Measurements from ENCODE around the gene SMIM21.
A peak's percentile ranks its signal among the peaks of the same experiment; 100 is the strongest.

The SMIM21 gene

GRCh38 chr18:75455249-75456198 lies 28.0 kb upstream of the SMIM21 start:
- no peak for ATAC-seq (replicated peaks; ENCODE audit: extremely low read depth, poor library complexity, severe bottlenecking)
- peaks cover 86% of the 10 kb centered on the region for H3K27me3 Mint-ChIP-seq

GRCh38 chr18:75454022-75454795 lies 26.7 kb upstream of the SMIM21 start:
- H3K36me3 Mint-ChIP-seq (ENCODE audit: insufficient read depth) = no peaks in the 10 kb centered on the region
- H3K9me3 Mint-ChIP-seq = peaks cover 5% of the 10 kb centered on the region
- no peak overlapping the region for H3K27ac Mint-ChIP-seq (ENCODE audit: low read depth)
- H3K4me3 Mint-ChIP-seq = no peak overlapping the region
- ATAC-seq (replicated peaks; ENCODE audit: extremely low read depth, poor library complexity, severe bottlenecking) (no peak), DNase-seq (ENCODE audit: low spot score in 2 of 2) (no peak)
- no peaks in the 10 kb centered on the region for H3K4me1 Mint-ChIP-seq
- peaks cover 86% of the 10 kb centered on the region for H3K27me3 Mint-ChIP-seq

More at GRCh38 chr18:75455249-75456198, 28.0 kb upstream of the SMIM21 start:
- Mint-ChIP-seq H3K4me3 (peak overlapping the region; percentile 38), H3K9me3 (peaks cover 6% of the 10 kb centered on the region), H3K4me1 (no peaks in the 10 kb centered on the region), H3K27ac (ENCODE audit: low read depth) (no peak overlapping the region), H3K36me3 (ENCODE audit: insufficient read depth) (no peaks in the 10 kb centered on the region)
- no peak for DNase-seq (ENCODE audit: low spot score in 2 of 2)

- H3K9me3 Mint-ChIP-seq = no peaks in the 10 kb centered on the region
- DNase-seq (ENCODE audit: low spot score in 2 of 2) (no peak), ATAC-seq (replicated peaks; ENCODE audit: extremely low read depth, poor library complexity, severe bottlenecking) (no peak)
- no peaks in the 10 kb centered on the region for H3K4me1 Mint-ChIP-seq
- no peak overlapping the region for H3K4me3 Mint-ChIP-seq
- H3K36me3 Mint-ChIP-seq (ENCODE audit: insufficient read depth) = no peaks in the 10 kb centered on the region
- H3K27ac Mint-ChIP-seq (ENCODE audit: low read depth) = no peak overlapping the region
- peaks cover 63% of the 10 kb centered on the region for H3K27me3 Mint-ChIP-seq
Observed at GRCh38 chr18:75450906-75451305, 23.4 kb upstream of the SMIM21 start.

- Mint-ChIP-seq H3K4me3 (no peak overlapping the region), H3K27ac (ENCODE audit: low read depth) (no peak overlapping the region), H3K9me3 (no peaks in the 10 kb centered on the region), H3K36me3 (ENCODE audit: insufficient read depth) (no peaks in the 10 kb centered on the region), H3K27me3 (peaks cover 44% of the 10 kb centered on the region), H3K4me1 (peaks cover 6% of the 10 kb centered on the region)
- ATAC-seq (replicated peaks; ENCODE audit: extremely low read depth, poor library complexity, severe bottlenecking) (no peak), DNase-seq (ENCODE audit: low spot score in 2 of 2) (no peak)
Observed at GRCh38 chr18:75441896-75442295, 14.4 kb upstream of the SMIM21 start.

- no peak for ATAC-seq (replicated peaks; ENCODE audit: extremely low read depth, poor library complexity, severe bottlenecking)
Observed at GRCh38 chr18:75439348-75439747, 11.8 kb upstream of the SMIM21 start.

DNA sequence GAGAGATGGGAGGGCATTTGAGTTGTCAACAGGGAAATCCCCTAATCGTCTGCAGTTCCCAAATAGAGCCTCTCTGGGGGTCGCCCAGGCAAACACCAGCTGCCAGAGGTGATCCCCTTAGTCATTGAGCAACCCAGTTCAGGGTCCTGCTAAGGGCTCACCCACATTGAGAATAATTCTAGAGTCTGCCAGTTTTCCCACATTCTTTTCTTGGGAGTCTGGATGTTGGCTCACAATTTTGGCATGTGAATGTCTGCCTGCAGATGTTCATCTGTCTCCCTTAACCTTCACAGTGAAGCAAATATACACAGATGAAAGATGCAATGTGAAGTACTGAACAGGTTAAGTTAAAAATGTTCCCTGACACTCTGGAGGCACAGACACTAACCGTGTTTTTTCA lies 11.4 kb upstream of the SMIM21 start:
- peaks cover 2% of the 10 kb centered on the region for H3K4me1 Mint-ChIP-seq
- peaks cover 46% of the 10 kb centered on the region for H3K27me3 Mint-ChIP-seq
- ATAC-seq (replicated peaks; ENCODE audit: extremely low read depth, poor library complexity, severe bottlenecking) (no peak), DNase-seq (ENCODE audit: low spot score in 2 of 2) (no peak)
- H3K4me3 Mint-ChIP-seq = no peak overlapping the region
- no peaks in the 10 kb centered on the region for H3K36me3 Mint-ChIP-seq (ENCODE audit: insufficient read depth)
- H3K27ac Mint-ChIP-seq (ENCODE audit: low read depth) = no peak overlapping the region
- no peaks in the 10 kb centered on the region for H3K9me3 Mint-ChIP-seq

More at GRCh38 chr18:75439348-75439747, 11.8 kb upstream of the SMIM21 start:
- Mint-ChIP-seq H3K36me3 (ENCODE audit: insufficient read depth) (no peaks in the 10 kb centered on the region), H3K27me3 (peaks cover 50% of the 10 kb centered on the region), H3K27ac (ENCODE audit: low read depth) (no peak overlapping the region), H3K4me1 (peaks cover 6% of the 10 kb centered on the region), H3K4me3 (no peak overlapping the region), H3K9me3 (no peaks in the 10 kb centered on the region)
- DNase-seq (ENCODE audit: low spot score in 2 of 2) = no peak

DNA sequence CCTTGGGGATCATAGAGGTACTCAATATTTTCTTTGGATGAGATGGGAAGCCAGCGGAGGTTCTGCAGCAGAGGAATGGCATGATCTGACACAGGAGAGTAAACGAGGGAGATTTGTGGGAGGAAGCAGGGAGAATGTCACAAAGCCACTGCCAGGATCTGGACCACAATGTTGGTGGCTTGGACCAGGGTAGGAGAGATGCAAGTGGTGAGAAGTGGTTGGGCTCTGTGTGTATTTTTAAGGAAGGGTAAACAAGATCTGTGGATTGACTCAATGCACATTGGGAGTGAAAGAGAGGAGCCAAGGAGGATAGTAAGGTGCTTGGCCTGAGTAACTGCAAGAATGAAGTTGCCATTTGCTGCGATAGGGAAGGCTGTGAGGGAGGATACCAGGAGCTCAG lies 10.5 kb upstream of the SMIM21 start:
- no peak overlapping the region for H3K4me3 Mint-ChIP-seq
- H3K9me3 Mint-ChIP-seq = no peaks in the 10 kb centered on the region
- no peak for DNase-seq (ENCODE audit: low spot score in 2 of 2)
- H3K4me1 Mint-ChIP-seq = no peaks in the 10 kb centered on the region
- ATAC-seq (replicated peaks; ENCODE audit: extremely low read depth, poor library complexity, severe bottlenecking) = no peak
- H3K27me3 Mint-ChIP-seq = peaks cover 37% of the 10 kb centered on the region
- no peak overlapping the region for H3K27ac Mint-ChIP-seq (ENCODE audit: low read depth)
- no peaks in the 10 kb centered on the region for H3K36me3 Mint-ChIP-seq (ENCODE audit: insufficient read depth)

GRCh38 chr18:75433098-75433497 lies 5.6 kb upstream of the SMIM21 start:
- DNase-seq (ENCODE audit: low spot score in 2 of 2) (no peak), ATAC-seq (replicated peaks; ENCODE audit: extremely low read depth, poor library complexity, severe bottlenecking) (no peak)
- H3K27ac Mint-ChIP-seq (ENCODE audit: low read depth) = no peak overlapping the region
- no peak overlapping the region for H3K4me3 Mint-ChIP-seq
- no peaks in the 10 kb centered on the region for H3K36me3 Mint-ChIP-seq (ENCODE audit: insufficient read depth)
- H3K27me3 Mint-ChIP-seq = peaks cover 33% of the 10 kb centered on the region
- no peaks in the 10 kb centered on the region for H3K4me1 Mint-ChIP-seq
- H3K9me3 Mint-ChIP-seq = no peaks in the 10 kb centered on the region

DNA sequence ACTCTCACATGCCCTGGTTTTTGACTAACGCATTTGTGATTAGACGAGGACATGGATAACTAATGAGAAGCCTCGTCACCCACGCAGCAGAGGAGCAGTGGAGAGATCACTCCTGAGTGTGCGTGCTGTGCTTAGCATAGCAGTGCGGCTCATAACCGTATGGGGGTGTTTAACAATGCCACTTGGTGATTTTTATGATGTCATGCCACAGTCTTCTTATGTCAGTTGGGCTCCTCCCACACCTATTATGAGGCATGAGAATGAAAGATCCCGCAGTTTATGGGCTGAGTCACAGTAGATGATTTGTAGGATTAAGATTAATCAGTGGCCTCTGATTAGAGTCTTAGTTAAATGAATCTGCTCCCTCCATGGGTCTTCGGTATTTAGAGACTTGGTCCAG lies 2.5 kb upstream of the SMIM21 start:
- no peaks in the 10 kb centered on the region for H3K4me1 Mint-ChIP-seq
- no peak overlapping the region for H3K4me3 Mint-ChIP-seq
- ATAC-seq (replicated peaks; ENCODE audit: extremely low read depth, poor library complexity, severe bottlenecking) (no peak), DNase-seq (ENCODE audit: low spot score in 2 of 2) (no peak)
- H3K27me3 Mint-ChIP-seq = peaks cover 40% of the 10 kb centered on the region
- no peak overlapping the region for H3K27ac Mint-ChIP-seq (ENCODE audit: low read depth)
- H3K36me3 Mint-ChIP-seq (ENCODE audit: insufficient read depth) = no peaks in the 10 kb centered on the region
- no peaks in the 10 kb centered on the region for H3K9me3 Mint-ChIP-seq

GRCh38 chr18:75428490-75428889 lies 987 bp upstream of the SMIM21 start:
- Mint-ChIP-seq H3K9me3 (no peaks in the 10 kb centered on the region), H3K27me3 (peaks cover 36% of the 10 kb centered on the region), H3K4me3 (no peak overlapping the region), H3K36me3 (ENCODE audit: insufficient read depth) (no peaks in the 10 kb centered on the region), H3K4me1 (no peaks in the 10 kb centered on the region), H3K27ac (ENCODE audit: low read depth) (no peak overlapping the region)
- DNase-seq (ENCODE audit: low spot score in 2 of 2) (no peak), ATAC-seq (replicated peaks; ENCODE audit: extremely low read depth, poor library complexity, severe bottlenecking) (no peak)

DNA sequence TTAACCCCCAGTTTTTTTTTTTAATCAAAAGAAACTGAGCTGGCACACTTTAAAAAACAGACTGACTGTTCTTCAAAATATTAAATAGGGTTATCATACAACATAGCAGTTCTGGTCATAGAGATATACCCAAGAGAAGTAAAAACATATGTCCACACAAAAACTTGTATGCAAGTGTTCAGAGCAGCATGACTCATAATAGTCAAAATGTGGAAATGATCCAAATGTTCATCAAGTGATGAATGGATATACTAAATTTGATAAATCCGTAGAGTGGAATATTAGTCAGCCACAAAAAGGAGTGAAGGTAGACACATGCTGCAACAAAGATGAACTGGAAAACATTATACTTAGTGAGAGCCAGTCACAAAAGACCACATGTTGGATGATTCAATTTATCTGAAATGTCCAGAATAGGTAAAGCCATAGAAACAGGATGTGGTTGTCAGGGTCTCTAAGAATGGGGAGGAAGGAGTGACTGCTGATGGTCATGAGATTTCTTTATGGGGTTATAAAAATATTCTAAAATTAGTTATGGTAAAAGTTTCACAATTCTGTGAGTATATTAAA lies 5.1 kb downstream of the SMIM21 start:
- H3K9me3 Mint-ChIP-seq = no peaks in the 10 kb centered on the region

GRCh38 chr18:75421656-75422055 lies 5.8 kb downstream of the SMIM21 start:
- Mint-ChIP-seq H3K4me3 (no peak overlapping the region), H3K27me3 (peaks cover 58% of the 10 kb centered on the region), H3K36me3 (ENCODE audit: insufficient read depth) (peaks cover 1% of the 10 kb centered on the region), H3K4me1 (no peaks in the 10 kb centered on the region), H3K27ac (ENCODE audit: low read depth) (no peak overlapping the region), H3K9me3 (no peaks in the 10 kb centered on the region)
- no peak for ATAC-seq (replicated peaks; ENCODE audit: extremely low read depth, poor library complexity, severe bottlenecking)
- no peak for DNase-seq (ENCODE audit: low spot score in 2 of 2)

More for the DNA sequence above, 5.1 kb downstream of the SMIM21 start:
- Mint-ChIP-seq H3K36me3 (ENCODE audit: insufficient read depth) (peaks cover 1% of the 10 kb centered on the region), H3K27me3 (peaks cover 50% of the 10 kb centered on the region), H3K4me3 (no peak overlapping the region), H3K4me1 (no peaks in the 10 kb centered on the region), H3K27ac (ENCODE audit: low read depth) (no peak overlapping the region)
- DNase-seq (ENCODE audit: low spot score in 2 of 2) (no peak), ATAC-seq (replicated peaks; ENCODE audit: extremely low read depth, poor library complexity, severe bottlenecking) (no peak)

Measured in central memory CD8-positive, alpha-beta T cell (primary cell).